Fibroblast of lung (primary cell): Measurements from ENCODE around the gene SPTB.

Experiments used
- CTCF ChIP-seq, 2 donors: IDR thresholded peaks in 1 of 2; conservative IDR thresholded peaks in 1 of 2; 1 replicate in 1 of 2; 2 replicates in 1 of 2; pipeline ENCODE4 v1.5.1; 2011 to 2012; ENCODE audit warnings: low read length in 2 of 2, control low read depth in 1 of 2, inconsistent platforms in 1 of 2, low read depth in 1 of 2, mild to moderate bottlenecking in 1 of 2
- EZH2 ChIP-seq: IDR thresholded peaks from 2 replicates; pipeline ENCODE4 v1.5.1; 2012; ENCODE audit warnings: low read length, control low read depth, mild to moderate bottlenecking; ENCODE audit errors: missing control alignments

DNA sequence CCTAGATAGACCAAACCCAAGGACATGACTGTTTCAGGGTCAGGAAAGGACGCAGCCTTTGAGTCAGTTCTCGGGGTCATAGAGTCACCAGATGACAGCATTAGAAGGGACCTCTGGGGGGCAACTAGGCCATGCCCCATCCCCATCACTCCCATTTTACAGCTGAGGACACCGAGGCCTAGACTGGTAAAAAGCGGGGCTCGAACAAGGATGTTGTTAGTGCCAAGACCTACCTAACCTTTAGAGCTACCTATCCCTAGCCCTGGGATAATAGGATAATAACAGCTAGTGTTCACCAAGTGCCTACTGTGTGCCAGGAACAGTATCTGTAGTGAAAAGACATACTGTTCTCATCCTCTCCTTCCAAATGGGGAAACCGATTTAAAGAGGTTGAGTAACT lies 126.8 kb downstream of the SPTB start:
- TF ChIP-seq EZH2 (no peak), CTCF (conservative IDR thresholded peaks at IDR 0.05 in 1 of 2, IDR thresholded peaks at IDR 0.05 in 1 of 2; ENCODE audit: low read depth in 1 of 2, low read length in 2 of 2) (no peak)
